ENCODE data around the gene PAX2.

PAX2 gene

GRCh38 chr10:100723770-100724530 lies 21.4 kb upstream of the PAX2 start:
- Histone ChIP-seq H3K4me2 (peak overlapping the region; percentile 36; the same call in 1 of the 2 replicates), H3K27me3 (peaks cover 74% of the 10 kb centered on the region)
- no peak for TF ChIP-seq Cebpa-rat (IDR thresholded peaks at IDR 0.05)

GRCh38 chr10:100724531-100725027 lies 20.8 kb upstream of the PAX2 start:
- H4K20me1 ChIP-seq, result peaks cover 22% of the 10 kb centered on the region; the same call in 1 of the 2 replicates
- peaks cover 2% of the 10 kb centered on the region; the same call in 1 of the 2 replicates for H3K9me3 ChIP-seq
- H3K36me3 ChIP-seq, result no peaks in the 10 kb centered on the region
- no peak overlapping the region for H3K27ac ChIP-seq
- H3K4me2 ChIP-seq, result peak overlapping the region; percentile 36; the same call in 1 of the 2 replicates
- peak overlapping the region; percentile 22; the same call in 1 of the 2 replicates for H3K4me3 ChIP-seq
- no peak for TF ChIP-seq Cebpa-rat (IDR thresholded peaks at IDR 0.05)
- H3K27me3 ChIP-seq, result peaks cover 80% of the 10 kb centered on the region
- no peak overlapping the region for H3K9ac ChIP-seq
- H3K4me1 ChIP-seq, result peaks cover 6% of the 10 kb centered on the region; the same call in 1 of the 2 replicates

More at GRCh38 chr10:100723770-100724530, 21.4 kb upstream of the PAX2 start:
- peaks cover 22% of the 10 kb centered on the region; the same call in 1 of the 2 replicates for H4K20me1 ChIP-seq
- no peak overlapping the region for H3K9ac ChIP-seq
- H3K27ac ChIP-seq, result no peak overlapping the region
- H3K36me3 ChIP-seq, result no peaks in the 10 kb centered on the region
- H3K9me3 ChIP-seq, result no peaks in the 10 kb centered on the region; the same call in 1 of the 2 replicates
- H3K4me3 ChIP-seq, result peak overlapping the region; percentile 22; the same call in 1 of the 2 replicates
- peaks cover 6% of the 10 kb centered on the region; the same call in 1 of the 2 replicates for H3K4me1 ChIP-seq

- Histone ChIP-seq H3K4me3 (no peak overlapping the region), H4K20me1 (peaks cover 22% of the 10 kb centered on the region; the same call in 1 of the 2 replicates)
Observed at GRCh38 chr10:100725071-100725471, 20.3 kb upstream of the PAX2 start.

GRCh38 chr10:100725869-100726426 lies 19.4 kb upstream of the PAX2 start:
- no peak for TF ChIP-seq Cebpa-rat (IDR thresholded peaks at IDR 0.05)

More at GRCh38 chr10:100725071-100725471, 20.3 kb upstream of the PAX2 start:
- no peak overlapping the region for H3K9ac ChIP-seq
- peaks cover 7% of the 10 kb centered on the region for H3K9me3 ChIP-seq
- H3K4me1 ChIP-seq, result peaks cover 6% of the 10 kb centered on the region; the same call in 1 of the 2 replicates
- TF ChIP-seq Cebpa-rat (IDR thresholded peaks at IDR 0.05), result no peak
- no peak overlapping the region for H3K27ac ChIP-seq
- H3K4me2 ChIP-seq, result no peak overlapping the region
- H3K36me3 ChIP-seq, result no peaks in the 10 kb centered on the region
- peaks cover 85% of the 10 kb centered on the region for H3K27me3 ChIP-seq

GRCh38 chr10:100727808-100728207 lies 17.6 kb upstream of the PAX2 start:
- H3K27me3 ChIP-seq, result peaks cover 96% of the 10 kb centered on the region
- no peak overlapping the region for H3K4me3 ChIP-seq
- H3K9ac ChIP-seq, result no peak overlapping the region
- H3K36me3 ChIP-seq, result no peaks in the 10 kb centered on the region
- H4K20me1 ChIP-seq, result peaks cover 20% of the 10 kb centered on the region; the same call in 1 of the 2 replicates
- peaks cover 30% of the 10 kb centered on the region for H3K4me1 ChIP-seq
- no peak overlapping the region for H3K27ac ChIP-seq
- peaks cover 13% of the 10 kb centered on the region for H3K9me3 ChIP-seq
- H3K4me2 ChIP-seq, result no peak overlapping the region
- TF ChIP-seq Cebpa-rat (IDR thresholded peaks at IDR 0.05), result no peak

More at GRCh38 chr10:100725869-100726426, 19.4 kb upstream of the PAX2 start:
- Histone ChIP-seq H3K36me3 (no peaks in the 10 kb centered on the region), H3K4me2 (no peak overlapping the region), H4K20me1 (peaks cover 22% of the 10 kb centered on the region; the same call in 1 of the 2 replicates), H3K27ac (no peak overlapping the region), H3K4me1 (peaks cover 13% of the 10 kb centered on the region), H3K4me3 (no peak overlapping the region), H3K9me3 (peaks cover 13% of the 10 kb centered on the region), H3K9ac (no peak overlapping the region), H3K27me3 (peaks cover 94% of the 10 kb centered on the region)

- Histone ChIP-seq H3K4me3 (no peak overlapping the region), H3K27me3 (peaks cover 96% of the 10 kb centered on the region), H3K36me3 (no peaks in the 10 kb centered on the region), H4K20me1 (peaks cover 12% of the 10 kb centered on the region; the same call in 1 of the 2 replicates), H3K9ac (no peak overlapping the region), H3K4me2 (no peak overlapping the region), H3K9me3 (peaks cover 13% of the 10 kb centered on the region), H3K27ac (no peak overlapping the region), H3K4me1 (peaks cover 27% of the 10 kb centered on the region)
- no peak for TF ChIP-seq Cebpa-rat (IDR thresholded peaks at IDR 0.05)
Observed at GRCh38 chr10:100728928-100729861, 16.2 kb upstream of the PAX2 start.

GRCh38 chr10:100729862-100730724 lies 15.3 kb upstream of the PAX2 start:
- no peak overlapping the region for H3K9ac ChIP-seq
- peaks cover 24% of the 10 kb centered on the region for H3K4me1 ChIP-seq
- no peak overlapping the region for H3K27ac ChIP-seq
- H3K9me3 ChIP-seq, result peaks cover 13% of the 10 kb centered on the region
- peak overlapping the region; percentile 82 for H3K4me2 ChIP-seq
- 0 out of 2 replicates have a peak overlapping the region, but pooled peaks have one; percentile 39 for H3K4me3 ChIP-seq
- no peaks in the 10 kb centered on the region for H3K36me3 ChIP-seq
- no peak for TF ChIP-seq Cebpa-rat (IDR thresholded peaks at IDR 0.05)
- peaks cover 9% of the 10 kb centered on the region; the same call in 1 of the 2 replicates for H4K20me1 ChIP-seq
- H3K27me3 ChIP-seq, result peaks cover 96% of the 10 kb centered on the region

- Histone ChIP-seq H3K4me2 (peak overlapping the region; percentile 82), H3K9me3 (peaks cover 13% of the 10 kb centered on the region), H3K9ac (no peak overlapping the region), H3K4me1 (peaks cover 24% of the 10 kb centered on the region), H3K27me3 (peaks cover 96% of the 10 kb centered on the region), H3K36me3 (no peaks in the 10 kb centered on the region), H4K20me1 (peaks cover 10% of the 10 kb centered on the region; the same call in 1 of the 2 replicates), H3K27ac (no peak overlapping the region), H3K4me3 (peak overlapping the region; percentile 39; the same call in 1 of the 2 replicates)
- TF ChIP-seq Cebpa-rat (IDR thresholded peaks at IDR 0.05), result no peak
Observed at GRCh38 chr10:100730725-100731406, 14.5 kb upstream of the PAX2 start.

Data from BLaER1 (cell line).